HEK293 (cell line): Measurements from ENCODE around the gene CD300LG.

Experiments
- CTCF ChIA-PET: fragments of 350-600 bp; formaldehyde crosslinking; extraction: SDS; loops from one replicate; lab custom pipeline; 2021; ENCODE audit warnings: antibody characterized with exemption; lab: Yijun Ruan, JAX
- POLR2A ChIA-PET: fragments of 300-600 bp; formaldehyde crosslinking; extraction: SDS; loops from one replicate; lab custom pipeline; 2020; ENCODE audit warnings: antibody characterized with exemption, inconsistent platforms; lab: Yijun Ruan, JAX
- H3K27ac ChIP-seq: fragments of 200-500 bp; sonication (Bioruptor generic); 2 replicates; pipeline ENCODE4 v1.5.1; 2014; ENCODE audit warnings: low read depth, low read length, control low read depth, inconsistent platforms; ENCODE audit errors: extremely low read depth
- H3K36me3 ChIP-seq, 2 experiments: fragments of 200-500 bp in 1 of 2; sonication (Bioruptor generic) in 1 of 2; 1 replicate in 1 of 2; 2 replicates in 1 of 2; pipeline ENCODE4 v1.5.1; 2014 to 2017; ENCODE audit warnings: inconsistent platforms in 2 of 2, low read length in 2 of 2; ENCODE audit not compliant: control insufficient read depth in 2 of 2, insufficient read depth in 1 of 2
- H3K4me1 ChIP-seq: fragments of 200-500 bp; sonication (Bioruptor generic); 2 replicates; pipeline ENCODE4 v1.5.1; 2014; ENCODE audit warnings: mild to moderate bottlenecking, low read length, inconsistent platforms; ENCODE audit not compliant: control insufficient read depth, insufficient read depth
- H3K4me3 ChIP-seq: 2 replicates; pipeline ENCODE4 v1.5.1; 2011; ENCODE audit warnings: low read depth, mild to moderate bottlenecking, control low read depth, low read length, moderate library complexity
- H3K9me3 ChIP-seq: fragments of 200-500 bp; sonication (Bioruptor generic); 2 replicates; pipeline ENCODE4 v1.5.1; 2014; ENCODE audit warnings: low read depth, low read length, inconsistent platforms; ENCODE audit not compliant: control insufficient read depth, insufficient read depth
- AEBP2 ChIP-seq: fragments of 450-650 bp; formaldehyde crosslinking; IDR thresholded peaks from 2 replicates; pipeline ENCODE4 v1.5.1; 2016; ENCODE audit warnings: missing biosample characterization, missing genetic modification characterization, borderline replicate concordance
- GLIS2 ChIP-seq: fragments of 450-650 bp; formaldehyde crosslinking; IDR thresholded peaks from 2 replicates; pipeline ENCODE4 v1.5.1; 2016; ENCODE audit warnings: missing biosample characterization, missing genetic modification characterization
- KLF7 ChIP-seq: fragments of 450-650 bp; formaldehyde crosslinking; IDR thresholded peaks from 2 replicates; pipeline ENCODE4 v1.5.1; 2016; ENCODE audit warnings: missing biosample characterization, missing genetic modification characterization, borderline replicate concordance
- SCRT1 ChIP-seq: fragments of 450-650 bp; formaldehyde crosslinking; IDR thresholded peaks from 2 replicates; pipeline ENCODE4 v1.5.1; 2016; ENCODE audit warnings: missing biosample characterization, missing genetic modification characterization, borderline replicate concordance
- TSHZ1 ChIP-seq: fragments of 450-650 bp; formaldehyde crosslinking; IDR thresholded peaks from 2 replicates; pipeline ENCODE4 v1.5.1; 2016; ENCODE audit warnings: missing biosample characterization, missing genetic modification characterization, borderline replicate concordance
- ZBTB20 ChIP-seq: fragments of 450-650 bp; formaldehyde crosslinking; IDR thresholded peaks from 2 replicates; pipeline ENCODE4 v1.5.1; 2016; ENCODE audit warnings: missing biosample characterization, missing genetic modification characterization
- ZNF175 ChIP-seq: fragments of 450-650 bp; formaldehyde crosslinking; IDR thresholded peaks from 2 replicates; pipeline ENCODE4 v1.5.1; 2016; ENCODE audit warnings: missing biosample characterization, missing genetic modification characterization
- ZNF449 ChIP-seq: fragments of 450-650 bp; formaldehyde crosslinking; IDR thresholded peaks from 2 replicates; pipeline ENCODE4 v1.5.1; 2017; ENCODE audit warnings: missing biosample characterization, mild to moderate bottlenecking, missing genetic modification characterization, moderate library complexity
- ZNF473 ChIP-seq: fragments of 450-650 bp; formaldehyde crosslinking; IDR thresholded peaks from 2 replicates; pipeline ENCODE4 v1.5.1; 2017; ENCODE audit warnings: missing biosample characterization, missing genetic modification characterization
- ZNF747 ChIP-seq: fragments of 450-650 bp; formaldehyde crosslinking; IDR thresholded peaks from 2 replicates; pipeline ENCODE4 v1.5.1; 2016; ENCODE audit warnings: missing biosample characterization, missing genetic modification characterization
- ZNF792 ChIP-seq: fragments of 450-650 bp; formaldehyde crosslinking; IDR thresholded peaks from 2 replicates; pipeline ENCODE4 v1.5.1; 2016; ENCODE audit warnings: missing biosample characterization, missing genetic modification characterization
- ZSCAN16 ChIP-seq: fragments of 450-650 bp; formaldehyde crosslinking; IDR thresholded peaks from 2 replicates; pipeline ENCODE4 v1.5.1; 2016; ENCODE audit warnings: missing biosample characterization, missing genetic modification characterization
- TF ChIP-seq, protein P1 (sequence below): fragments of 450-650 bp; formaldehyde crosslinking; IDR thresholded peaks from 2 replicates; pipeline ENCODE4 v1.5.1; 2016; ENCODE audit warnings: missing biosample characterization, missing genetic modification characterization

The CD300LG gene

DNA sequence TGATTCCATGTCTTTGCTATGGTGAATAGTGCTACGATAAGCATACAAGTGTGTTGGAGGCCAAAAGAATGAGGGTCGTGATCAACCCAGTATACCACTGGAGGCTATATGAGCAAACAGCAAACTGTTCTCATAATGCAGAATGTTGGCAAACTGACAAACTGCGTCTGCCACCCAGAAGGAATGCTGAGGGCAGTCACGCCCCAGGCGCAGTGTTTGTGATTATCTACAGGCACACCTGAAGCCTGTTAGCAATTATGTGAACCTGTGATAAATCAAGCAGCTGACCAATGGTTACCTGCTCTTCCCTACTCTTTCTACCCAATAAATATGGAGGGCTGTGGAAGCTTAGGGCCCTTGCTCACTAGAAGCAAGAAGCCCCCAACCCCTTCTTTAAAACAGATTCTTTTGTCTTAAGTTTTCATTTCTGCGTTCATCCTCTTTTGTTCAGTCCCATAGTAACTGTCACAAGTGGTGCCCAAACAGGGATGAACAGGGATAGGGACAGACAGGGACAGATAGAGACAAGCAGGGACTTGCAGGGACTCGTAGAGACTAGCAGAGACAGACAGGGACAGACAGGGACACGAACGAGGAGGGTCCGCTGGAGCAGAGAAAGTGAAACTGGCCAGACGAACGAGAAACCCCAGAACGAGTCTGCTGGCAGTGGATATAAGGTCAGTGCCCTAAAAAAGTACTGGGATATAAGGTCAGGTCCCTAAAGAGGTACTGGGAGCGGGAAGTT, 25.1 kb downstream of the CD300LG start (continued):
- TF ChIP-seq SCRT1 (tag by site-specific recombination): no peak
- no peak for TF ChIP-seq ZNF747 (tag by site-specific recombination)

DNA sequence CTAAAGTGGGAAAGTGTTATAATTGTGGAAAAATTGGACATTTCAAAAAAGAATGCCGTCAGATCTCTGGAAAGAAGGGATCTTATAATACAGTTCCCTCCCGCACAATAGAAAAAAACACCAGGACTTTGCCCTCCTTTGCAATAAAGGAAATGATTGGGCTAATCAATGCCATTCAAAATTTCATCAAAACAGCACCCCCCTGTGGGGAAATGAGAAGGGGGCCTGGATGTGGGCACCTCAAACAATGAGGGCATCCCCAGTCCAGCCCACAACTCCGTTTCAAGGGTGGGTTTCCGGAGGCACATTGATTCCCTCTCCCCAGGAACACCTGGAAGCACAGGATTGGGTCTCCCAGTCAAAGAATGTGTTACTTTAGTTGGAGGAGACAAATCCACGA, 26.1 kb downstream of the CD300LG start:
- TF ChIP-seq TSHZ1 (tag by site-specific recombination) (no peak), ZSCAN16 (no peak), ZNF792 (tag by site-specific recombination) (no peak)
- TF ChIP-seq, protein P1, sequence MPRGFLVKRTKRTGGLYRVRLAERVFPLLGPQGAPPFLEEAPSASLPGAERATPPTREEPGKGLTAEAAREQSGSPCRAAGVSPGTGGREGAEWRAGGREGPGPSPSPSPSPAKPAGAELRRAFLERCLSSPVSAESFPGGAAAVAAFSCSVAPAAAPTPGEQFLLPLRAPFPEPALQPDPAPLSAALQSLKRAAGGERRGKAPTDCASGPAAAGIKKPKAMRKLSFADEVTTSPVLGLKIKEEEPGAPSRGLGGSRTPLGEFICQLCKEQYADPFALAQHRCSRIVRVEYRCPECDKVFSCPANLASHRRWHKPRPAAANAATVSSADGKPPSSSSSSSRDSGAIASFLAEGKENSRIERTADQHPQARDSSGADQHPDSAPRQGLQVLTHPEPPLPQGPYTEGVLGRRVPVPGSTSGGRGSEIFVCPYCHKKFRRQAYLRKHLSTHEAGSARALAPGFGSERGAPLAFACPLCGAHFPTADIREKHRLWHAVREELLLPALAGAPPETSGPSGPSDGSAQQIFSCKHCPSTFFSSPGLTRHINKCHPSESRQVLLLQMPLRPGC (tag by site-specific recombination): no peak
- H3K4me3 ChIP-seq: no peak overlapping the region
- no peak overlapping the region for H3K27ac ChIP-seq
- H3K4me1 ChIP-seq: no peaks in the 10 kb centered on the region
- ChIA-PET CTCF (interaction anchor here (0.6 to 1.4 kb wide), 3 partner anchors 25 to 561 kb away, joined by 3 to 8 read pairs (median 3); no protein-coding TSS in a partner anchor), POLR2A (no interaction called here)
- peaks cover 0 to 16% of the 10 kb centered on the region in 2 experiments; a peak in 1 of 3 replicates for H3K36me3 ChIP-seq
- H3K9me3 ChIP-seq: no peaks in the 10 kb centered on the region

DNA sequence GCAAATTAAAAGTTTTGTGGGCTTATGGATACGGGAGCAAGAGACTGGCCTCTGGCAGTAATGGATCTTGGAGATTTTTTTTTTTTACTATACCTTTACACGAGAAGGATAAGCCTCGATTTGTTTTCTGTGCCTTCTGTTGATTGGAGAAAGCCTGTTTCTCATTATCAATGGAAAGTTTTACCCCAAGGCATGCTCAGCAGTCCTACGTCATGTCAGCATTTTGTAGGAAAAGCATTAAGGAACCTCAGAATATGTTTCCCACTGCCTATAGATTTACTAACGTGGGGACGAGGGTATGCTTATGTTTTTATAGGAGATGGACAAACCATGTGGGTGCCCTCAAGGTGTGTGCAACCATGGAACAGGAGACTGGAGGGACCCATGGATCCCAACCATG, 26.8 kb downstream of the CD300LG start:
- Histone ChIP-seq H3K4me1 (no peaks in the 10 kb centered on the region; the same call in 1 of the 2 replicates), H3K36me3 (peaks cover 0 to 18% of the 10 kb centered on the region in 2 experiments; a peak in 1 of 3 replicates), H3K27ac (no peak overlapping the region), H3K4me3 (no peak overlapping the region), H3K9me3 (no peaks in the 10 kb centered on the region)
- TF ChIP-seq ZNF473 (tag by site-specific recombination): no peak
- no peak for TF ChIP-seq ZBTB20 (tag by site-specific recombination)
- no peak for TF ChIP-seq KLF7 (tag by site-specific recombination)
- no peak for TF ChIP-seq ZNF175 (tag by site-specific recombination)
- no peak for TF ChIP-seq ZNF449 (tag by site-specific recombination)
- TF ChIP-seq GLIS2 (tag by site-specific recombination): no peak
- no peak for TF ChIP-seq AEBP2 (tag by site-specific recombination)
- TF ChIP-seq TSHZ1 (tag by site-specific recombination): no peak
- CTCF ChIA-PET: interaction anchor here (0.6 to 1.4 kb wide), 4 partner anchors 25 to 120 kb away, joined by 3 to 4 read pairs (median 4); no protein-coding TSS in a partner anchor
- POLR2A ChIA-PET: no interaction called here
